HK-2 (cell line): ENCODE results near the gene PSME3.

Experiments used
- DNase-seq: peaks from one replicate; pipeline ENCODE4 v3.0.0-alpha.2; 2018; ENCODE audit not compliant: unreplicated experiment

PSME3 gene

DNA sequence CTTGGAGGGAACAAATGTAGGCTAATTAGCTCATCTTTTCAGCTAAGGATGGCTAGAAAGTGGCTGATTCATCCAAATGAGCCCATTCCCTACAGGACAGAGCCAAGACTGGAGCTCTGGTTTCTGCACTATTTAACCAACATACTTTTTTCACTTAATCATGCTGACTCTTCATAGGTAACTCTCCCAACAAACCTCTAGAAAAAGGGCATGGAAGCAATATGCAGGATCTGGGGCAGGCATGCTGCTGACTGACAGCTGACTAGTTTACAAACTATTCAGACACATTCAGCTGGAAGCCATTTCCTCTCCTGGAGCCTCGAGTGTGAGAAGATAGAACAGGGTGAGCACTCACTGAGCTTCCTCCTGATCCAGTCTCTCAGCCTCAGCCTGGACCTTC, 15.3 kb upstream of the PSME3 start:
- DNase-seq = no peak

DNA sequence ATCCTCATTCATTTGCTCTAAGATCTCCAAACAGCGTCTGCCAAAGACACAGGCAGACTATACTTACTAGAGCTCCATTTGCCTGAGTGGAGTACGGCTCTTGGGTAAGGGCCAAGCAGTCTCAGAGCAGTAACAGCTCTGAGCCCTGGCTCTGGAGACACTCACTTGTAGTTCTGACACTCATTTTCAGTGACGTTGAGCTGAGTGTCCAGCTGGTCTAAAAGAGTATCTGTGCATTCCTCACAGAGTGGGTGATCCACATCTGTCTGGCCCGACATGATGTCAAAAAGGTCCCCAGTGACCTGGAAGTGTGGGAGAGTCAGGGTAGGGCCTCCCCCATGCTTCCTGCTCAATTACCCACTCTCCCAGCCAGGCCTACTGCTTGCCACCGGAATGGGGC, 14.8 kb upstream of the PSME3 start:
- DNase-seq = no peak

DNA sequence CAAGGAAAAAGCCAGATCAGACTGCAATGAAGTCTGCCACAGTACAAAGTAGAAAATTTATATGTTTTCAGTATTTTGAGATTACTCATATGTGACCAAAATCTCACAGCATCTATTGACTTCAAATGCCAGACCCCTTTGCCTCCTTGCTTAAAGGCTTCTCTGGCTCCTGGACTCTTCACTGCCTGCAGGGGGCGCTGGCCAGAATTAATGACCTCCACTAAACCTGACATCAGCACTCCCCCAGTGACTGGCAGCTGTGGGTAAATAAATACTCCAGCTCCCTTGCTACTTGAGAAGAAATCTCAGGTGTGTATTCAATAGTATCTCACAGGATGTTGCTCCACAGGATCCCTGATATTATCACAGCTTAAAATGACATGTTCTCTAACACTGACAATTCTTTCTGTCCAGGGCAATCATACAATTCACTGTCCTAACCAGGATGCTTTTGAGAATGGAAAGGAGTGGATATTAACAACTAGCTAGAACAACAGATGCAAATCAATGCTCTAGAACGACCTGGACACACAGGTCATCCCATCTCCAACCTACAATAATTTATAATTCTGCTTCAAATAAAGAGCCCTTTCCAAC, 13.2 kb upstream of the PSME3 start:
- DNase-seq = peak; percentile 50

DNA sequence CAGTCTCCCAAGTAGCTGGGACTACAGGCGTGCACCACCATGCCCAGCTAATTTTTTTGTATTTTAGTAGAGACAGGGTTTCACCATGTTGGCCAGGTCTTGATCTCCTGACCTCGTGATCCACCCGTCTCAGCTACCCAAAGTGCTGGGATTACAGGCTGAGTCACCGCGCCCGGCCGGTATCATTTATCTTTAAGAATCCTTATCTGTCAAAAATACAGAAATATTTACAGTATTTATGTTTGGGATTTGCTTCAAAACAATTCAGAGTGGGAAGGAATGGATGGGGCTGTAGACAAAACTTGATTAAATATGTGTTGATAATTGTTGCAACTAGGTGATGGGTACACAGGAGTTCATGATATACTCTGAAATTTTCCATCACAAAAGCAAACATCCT, 12.0 kb upstream of the PSME3 start:
- no peak for DNase-seq

DNA sequence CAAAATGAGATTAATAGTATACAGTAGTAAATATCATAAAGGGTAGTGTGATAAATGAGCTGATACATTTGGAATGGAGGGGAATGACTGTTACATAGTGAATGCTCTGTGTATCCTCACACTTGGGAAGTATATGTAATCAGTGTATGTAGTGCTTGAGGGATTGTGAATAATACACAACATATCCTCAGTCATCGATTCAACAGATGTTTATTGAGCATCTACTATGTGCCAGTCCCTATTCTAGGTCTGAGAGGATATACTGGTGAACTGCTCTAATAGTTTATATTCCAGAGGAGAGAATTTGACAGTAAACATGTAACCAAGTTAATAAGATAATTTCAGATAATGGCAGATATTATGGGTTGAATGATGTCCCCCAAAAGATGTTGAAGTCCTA, 5.7 kb upstream of the PSME3 start:
- no peak for DNase-seq

DNA sequence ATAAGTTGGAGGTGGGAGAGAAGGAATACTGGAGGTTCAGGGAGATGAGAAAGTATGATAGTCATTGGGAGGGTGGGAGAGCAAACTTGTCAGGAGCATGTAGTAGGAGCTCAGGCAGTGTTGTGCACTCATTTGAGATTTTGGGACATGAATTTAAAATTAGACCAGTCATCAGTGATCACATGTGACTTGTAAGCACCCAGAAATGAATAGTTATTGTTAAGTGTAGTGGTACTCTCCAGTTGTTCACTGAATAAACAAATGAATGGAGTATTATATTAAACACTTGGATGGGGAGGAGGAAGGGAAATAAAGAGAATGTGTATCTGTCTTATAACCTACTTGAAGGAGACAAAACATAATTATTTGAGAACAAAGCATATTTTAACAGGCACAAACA, 2.2 kb upstream of the PSME3 start:
- DNase-seq = no peak

DNA sequence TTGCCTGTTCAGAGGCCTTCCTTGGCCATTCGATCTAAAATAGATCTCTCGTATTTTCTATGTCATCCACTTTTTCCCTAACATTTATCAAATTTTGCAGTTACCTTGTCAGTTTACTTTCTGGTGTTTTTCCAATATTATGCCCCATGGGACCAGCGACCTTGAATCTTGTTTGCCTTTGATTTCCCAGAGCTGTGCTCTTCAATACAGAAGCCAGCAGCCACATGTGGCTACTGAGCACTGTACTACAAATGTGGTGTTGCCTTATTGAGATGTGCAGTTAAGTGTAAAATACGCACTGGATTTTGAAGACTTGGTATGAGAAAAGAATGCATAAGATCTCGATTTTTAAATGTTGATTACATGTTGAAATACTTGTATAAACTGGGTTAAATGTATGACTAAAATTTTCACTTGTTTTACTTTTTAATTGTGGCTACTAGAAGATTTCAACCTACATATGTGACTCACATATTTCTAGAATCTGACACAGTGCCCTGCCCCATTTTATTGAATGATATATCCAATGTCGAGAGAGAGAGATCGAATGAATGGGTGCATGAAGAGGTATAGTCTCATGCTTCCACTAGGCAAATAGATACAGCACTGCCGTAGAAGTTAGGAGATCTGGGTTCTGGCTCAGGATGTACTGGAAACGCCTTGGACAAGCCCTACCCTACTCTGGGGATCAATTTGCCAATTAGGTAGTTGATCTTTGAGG, 824 bp upstream of the PSME3 start:
- DNase-seq = no peak

DNA sequence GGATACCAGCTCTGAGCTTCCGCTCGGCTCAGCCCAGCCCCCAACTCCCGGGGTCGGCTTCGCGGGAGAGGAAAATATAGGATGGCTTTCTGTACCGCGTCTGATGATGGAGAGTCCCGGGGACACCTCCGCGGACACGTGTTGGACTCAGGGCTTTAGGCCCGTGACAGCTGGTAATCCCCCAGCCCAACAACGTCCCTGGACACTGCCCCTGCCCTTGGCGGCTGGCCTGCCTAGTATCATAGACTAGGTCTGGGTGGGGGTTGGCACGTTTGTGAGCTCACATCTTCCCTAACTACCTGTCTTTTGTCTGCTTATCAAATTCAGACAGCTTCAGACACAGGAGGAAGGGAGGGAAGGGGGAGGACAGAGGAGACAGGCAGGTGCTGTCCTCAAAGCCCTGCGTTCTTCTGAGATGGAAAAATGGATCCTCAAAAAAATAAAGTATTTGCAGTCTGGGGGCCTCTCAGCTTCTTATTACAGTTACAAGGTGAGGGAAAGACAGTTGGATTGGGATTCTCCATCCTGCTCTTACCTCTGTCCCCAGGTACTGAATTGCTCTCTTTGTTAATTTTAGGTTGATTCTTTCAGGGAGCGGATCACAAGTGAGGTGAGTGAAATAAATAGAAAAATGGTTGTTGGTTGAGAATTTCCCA, 698 bp downstream of the PSME3 start:
- no peak for DNase-seq

DNA sequence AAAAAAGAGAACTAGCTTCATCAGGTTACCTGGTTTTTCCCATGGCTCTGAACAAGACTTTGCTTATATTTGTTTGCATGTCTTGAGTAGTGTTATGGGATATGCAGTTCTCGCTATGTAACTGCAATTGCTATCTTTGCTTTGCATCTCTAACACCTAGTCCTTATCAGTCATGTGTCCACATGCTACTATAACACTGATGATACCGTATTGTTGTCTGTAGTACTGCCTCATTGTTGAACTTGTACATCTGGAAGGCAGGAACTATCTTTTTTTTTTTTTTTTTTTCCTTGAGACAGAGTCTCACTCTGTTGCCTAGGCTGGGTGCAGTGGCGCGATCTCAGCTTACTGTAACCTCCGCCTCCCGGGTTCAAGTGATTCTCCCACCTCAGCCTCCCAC, 2.5 kb downstream of the PSME3 start:
- no peak for DNase-seq

DNA sequence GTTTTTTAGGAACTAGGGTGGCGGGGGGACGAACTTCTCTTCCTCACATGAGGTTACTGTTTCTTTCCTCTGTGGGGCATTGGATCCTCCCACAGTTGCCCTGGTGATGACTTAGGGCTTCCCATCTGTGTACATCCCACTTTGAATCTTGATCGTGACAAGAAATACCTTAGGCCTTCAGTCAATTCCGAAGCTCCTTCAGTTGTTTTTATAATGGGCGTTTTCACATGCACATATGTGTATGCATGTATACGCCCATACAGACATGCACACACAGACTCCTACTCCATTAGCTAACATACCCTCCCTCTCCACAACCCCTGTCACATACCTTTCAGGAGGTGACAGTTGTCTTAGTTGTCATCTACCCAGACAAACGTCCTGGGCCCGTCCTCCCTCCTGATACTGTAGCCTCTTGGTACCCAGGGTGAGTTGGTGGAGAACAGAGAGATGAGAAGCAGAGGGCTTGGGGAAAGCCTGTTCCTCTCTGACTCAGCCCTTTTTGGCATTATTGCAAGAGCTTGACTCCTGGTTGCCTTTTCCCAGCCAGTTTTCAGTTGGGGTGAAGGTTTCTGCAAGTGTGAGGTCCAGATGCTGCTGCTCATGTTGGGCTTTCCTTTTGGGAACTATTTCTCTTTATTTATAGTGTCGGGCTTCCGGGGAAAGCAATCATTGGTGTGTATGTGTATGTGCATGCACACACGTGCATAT, 8.9 kb downstream of the PSME3 start:
- no peak for DNase-seq

DNA sequence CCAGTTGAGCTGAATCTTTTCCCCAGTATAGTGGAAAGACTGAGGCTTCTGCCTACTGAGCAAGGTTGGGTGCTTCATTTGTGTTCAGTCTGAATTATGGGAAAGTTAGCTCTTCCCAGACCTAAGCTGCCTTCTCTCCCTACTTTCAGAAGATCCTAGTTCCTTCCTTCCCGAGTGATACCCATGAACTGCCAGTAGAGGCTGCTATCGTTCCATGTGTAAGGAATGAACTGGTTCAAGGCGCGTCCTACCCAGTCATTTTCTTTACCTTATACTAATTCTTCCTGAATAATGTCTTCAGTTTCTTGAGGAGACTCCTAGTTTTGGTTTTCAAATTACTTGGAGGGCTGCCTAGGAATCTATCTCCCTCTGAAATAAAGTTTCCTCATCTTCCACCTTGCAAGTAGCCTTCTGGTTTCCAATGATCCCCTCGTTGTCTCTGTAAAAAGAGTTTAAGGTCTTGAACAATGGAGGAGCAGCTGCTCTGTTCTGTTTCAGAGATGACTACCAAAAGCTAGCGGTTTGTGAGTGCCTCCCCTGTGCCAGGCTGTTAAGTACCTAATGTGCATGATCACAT, 10.2 kb downstream of the PSME3 start:
- DNase-seq = no peak

DNA sequence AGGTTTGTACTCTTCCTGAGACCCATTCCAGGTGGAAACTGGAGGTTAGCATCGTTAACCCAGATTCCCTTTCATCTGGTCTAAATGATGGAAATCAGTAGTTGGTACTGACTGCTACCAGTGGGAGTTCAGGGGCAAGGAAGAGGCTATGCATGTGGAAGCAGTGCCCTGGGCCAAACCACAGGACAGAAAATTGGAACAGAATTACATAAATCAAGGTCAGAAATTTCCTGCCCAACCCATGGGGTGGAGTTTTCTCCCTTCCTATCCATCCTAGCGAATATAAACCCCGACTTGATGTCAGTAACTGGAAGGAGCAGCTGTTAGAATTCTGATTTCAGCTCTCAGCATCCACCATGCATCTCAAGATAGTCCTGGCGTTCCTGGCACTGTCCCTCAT, 11.1 kb downstream of the PSME3 start, which contains the start of gene AOC2:
AOC2 (plus strand) TSS at position 310 of the 400 bp plus-strand sequence; CDS start at position 357, 47 bp downstream.
- DNase-seq = no peak

DNA sequence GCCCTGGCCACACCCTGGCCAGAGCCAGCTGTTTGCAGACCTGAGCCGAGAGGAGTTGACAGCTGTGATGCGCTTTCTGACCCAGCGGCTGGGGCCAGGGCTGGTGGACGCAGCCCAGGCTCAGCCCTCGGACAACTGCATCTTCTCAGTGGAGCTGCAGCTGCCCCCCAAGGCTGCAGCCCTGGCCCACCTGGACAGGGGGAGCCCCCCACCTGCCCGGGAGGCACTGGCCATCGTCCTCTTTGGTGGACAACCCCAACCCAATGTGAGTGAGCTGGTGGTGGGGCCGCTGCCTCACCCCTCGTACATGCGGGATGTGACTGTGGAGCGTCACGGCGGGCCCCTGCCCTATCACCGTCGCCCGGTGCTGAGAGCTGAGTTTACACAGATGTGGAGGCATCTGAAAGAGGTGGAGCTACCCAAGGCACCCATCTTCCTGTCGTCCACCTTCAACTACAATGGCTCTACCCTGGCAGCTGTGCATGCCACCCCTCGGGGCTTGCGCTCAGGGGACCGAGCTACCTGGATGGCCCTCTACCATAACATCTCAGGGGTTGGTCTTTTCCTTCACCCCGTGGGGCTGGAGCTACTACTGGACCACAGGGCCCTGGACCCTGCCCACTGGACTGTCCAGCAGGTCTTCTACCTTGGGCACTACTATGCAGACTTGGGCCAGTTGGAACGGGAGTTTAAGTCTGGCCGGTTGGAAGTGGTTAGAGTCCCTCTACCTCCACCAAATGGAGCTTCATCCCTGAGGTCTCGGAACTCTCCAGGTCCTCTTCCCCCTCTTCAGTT, 11.8 kb downstream of the PSME3 start:
- no peak for DNase-seq

DNA sequence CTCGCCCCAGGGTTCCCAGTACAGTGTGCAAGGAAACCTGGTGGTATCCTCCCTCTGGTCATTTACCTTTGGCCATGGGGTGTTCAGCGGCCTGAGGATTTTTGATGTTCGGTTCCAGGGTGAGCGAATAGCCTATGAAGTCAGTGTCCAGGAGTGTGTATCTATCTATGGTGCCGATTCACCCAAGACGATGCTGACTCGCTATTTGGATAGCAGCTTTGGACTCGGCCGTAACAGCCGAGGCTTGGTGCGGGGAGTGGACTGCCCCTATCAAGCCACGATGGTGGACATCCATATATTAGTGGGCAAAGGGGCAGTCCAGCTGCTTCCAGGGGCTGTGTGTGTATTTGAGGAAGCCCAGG, 12.3 kb downstream of the PSME3 start:
- no peak for DNase-seq

DNA sequence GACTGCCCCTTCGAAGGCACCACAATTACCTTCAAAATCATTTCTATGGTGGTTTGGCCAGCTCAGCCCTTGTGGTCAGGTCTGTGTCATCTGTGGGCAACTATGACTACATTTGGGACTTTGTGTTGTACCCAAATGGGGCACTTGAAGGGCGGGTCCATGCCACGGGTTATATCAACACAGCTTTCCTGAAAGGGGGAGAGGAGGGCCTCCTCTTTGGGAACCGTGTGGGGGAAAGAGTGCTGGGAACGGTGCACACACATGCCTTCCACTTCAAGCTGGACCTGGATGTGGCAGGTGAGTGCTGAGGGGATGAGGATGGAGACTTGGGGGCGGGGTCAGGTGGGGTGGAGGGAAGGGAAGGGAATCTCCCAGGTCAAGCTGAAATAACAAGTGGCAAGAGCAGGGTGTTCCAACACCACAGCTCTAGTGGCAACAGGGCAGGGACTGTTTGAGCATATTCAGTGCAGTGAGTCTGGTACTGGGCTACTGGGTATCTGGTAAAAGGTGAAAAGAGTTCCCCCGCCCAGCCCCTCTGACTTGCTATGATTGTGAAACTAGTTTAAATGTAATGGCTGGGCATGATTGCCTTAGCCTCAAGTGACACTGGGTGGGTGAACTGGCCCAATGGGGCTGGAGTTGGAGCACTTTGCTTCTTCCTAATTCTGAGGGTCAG, 12.9 kb downstream of the PSME3 start:
- DNase-seq = no peak

DNA sequence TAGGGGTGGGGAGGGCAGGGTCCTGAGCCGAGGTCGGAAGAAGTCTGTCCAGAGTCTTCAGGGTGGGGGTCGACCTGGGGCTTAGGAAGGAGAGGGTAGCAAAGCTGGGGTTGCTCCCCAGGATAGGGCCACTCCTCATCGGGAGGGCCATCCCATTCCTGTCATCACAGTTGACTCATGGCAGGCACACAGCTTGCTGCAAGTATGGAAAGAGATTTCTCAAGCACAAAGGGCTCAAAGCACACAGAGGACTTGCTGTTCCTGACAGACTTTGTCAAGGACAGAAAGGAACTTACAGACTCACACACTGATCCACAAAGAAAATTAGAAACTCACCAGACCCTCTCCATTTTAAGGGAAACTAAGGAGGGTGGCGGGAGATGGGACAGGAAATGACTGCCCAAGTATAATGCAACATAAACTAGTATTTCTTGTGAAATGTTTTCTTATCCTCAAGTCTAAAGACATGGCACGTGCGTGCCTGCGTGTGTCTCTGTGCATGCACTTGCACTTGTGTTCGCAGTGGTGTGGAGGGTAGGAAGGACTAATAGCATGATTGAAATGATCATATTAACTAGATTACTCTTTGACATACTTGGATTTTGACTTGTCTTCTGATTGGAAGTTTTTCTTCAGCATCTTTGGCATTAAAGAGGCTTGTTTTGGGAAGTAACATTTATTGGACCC, 13.5 kb downstream of the PSME3 start:
- no peak for DNase-seq

DNA sequence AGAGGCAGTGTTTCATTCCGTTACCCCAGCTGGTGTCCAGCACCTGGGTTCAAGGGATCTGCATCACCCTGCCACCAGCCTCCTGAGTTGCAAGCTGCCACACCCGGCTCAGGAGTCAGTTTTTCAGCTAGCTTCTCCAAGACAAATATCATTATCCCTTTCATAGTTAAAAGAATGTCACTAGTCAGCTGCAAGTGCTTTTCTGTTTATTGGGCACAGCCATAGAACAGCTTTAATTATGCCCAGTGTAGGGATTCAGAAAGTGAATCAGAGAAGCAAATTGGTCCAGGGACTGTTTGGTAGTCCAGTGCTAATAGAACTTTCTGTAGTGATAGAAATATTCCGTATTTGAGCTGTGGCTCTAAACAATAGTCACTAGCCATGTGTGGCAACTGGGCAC, 14.9 kb downstream of the PSME3 start:
- no peak for DNase-seq

DNA sequence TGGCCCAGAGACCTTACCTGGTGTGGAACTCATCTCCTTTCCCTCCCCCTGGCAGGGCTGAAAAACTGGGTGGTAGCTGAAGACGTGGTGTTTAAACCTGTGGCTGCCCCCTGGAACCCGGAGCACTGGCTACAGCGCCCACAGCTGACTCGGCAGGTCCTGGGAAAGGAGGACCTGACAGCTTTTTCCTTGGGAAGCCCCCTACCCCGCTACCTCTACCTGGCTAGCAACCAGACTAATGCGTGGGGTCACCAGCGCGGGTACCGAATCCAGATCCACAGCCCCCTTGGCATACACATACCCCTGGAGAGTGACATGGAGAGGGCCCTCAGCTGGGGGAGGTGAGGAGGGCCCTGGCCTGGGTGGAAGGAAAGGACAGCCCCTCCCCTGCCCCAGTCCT, 15.8 kb downstream of the PSME3 start:
- DNase-seq = no peak

DNA sequence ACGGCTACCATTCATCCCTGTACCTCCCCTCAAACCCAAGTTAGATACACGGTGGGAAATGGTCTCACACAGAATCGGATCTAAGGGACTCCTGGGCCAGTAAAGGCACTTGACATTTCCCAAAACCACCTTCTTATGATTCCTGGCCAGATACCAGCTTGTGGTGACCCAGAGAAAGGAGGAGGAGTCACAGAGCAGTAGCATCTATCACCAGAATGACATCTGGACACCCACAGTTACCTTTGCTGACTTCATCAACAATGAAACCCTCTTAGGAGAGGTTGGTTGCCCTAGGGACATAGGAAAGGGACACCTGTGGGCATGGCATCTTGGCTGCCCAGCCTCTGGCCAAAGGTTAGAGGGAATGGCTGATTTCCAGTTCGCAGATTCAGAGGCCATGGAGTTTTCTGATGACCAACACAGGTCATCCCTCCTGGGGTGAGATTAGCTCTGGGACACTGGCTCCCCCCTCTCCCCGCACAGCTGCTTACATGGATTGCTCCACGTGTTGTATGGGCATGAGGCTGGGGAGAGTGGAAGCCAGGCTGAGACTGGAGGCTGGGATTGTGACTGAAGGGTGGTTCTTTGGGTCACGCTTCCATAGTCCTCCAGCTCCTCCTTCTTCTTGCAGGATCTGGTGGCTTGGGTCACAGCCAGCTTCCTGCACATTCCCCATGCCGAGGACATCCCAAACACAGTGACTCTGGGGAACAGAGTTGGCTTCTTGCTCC, 16.4 kb downstream of the PSME3 start:
- no peak for DNase-seq

DNA sequence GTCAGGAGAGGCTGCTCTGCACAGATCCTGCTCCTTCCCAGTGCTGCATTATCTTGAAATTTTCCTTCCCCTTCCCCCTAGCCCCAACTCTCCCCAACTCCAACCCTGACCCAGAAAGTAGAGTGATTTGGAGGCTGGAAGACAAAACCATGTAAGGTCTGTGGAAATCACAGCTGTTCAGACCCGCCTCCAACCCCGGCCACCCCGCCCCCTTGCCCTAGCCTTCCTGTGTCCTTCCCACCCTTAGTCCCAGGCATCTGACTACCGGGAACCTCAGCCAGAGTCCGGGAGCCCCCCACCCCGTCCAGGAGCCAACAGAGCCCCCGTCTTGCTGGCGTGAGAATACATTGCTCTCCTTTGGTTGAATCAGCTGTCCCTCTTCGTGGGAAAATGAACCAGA, 17.8 kb downstream of the PSME3 start, which contains the start of gene AOC3:
AOC3 (plus strand) TSS at position 246 of the 400 bp plus-strand sequence; CDS start at position 391, 145 bp downstream.
- no peak for DNase-seq
